Fibroblast of lung (primary cell): Measurements from ENCODE around the gene KRT71. TPM values are rescaled to one million over a fixed set of nuclear protein-coding genes. Genes with fewer than 3 reads are reported as not detected.

Experiments used
- DNase-seq, 2 donors: peaks; one replicate each; pipeline versions ENCODE4 v3.0.0 to v3.0.0-alpha.2; 2010; ENCODE audit warnings: low read depth in 2 of 2
- H2AFZ ChIP-seq: 2 replicates; pipeline ENCODE4 v1.5.1; 2012; ENCODE audit warnings: low read length, control low read depth, inconsistent platforms
- H3K27ac ChIP-seq: 2 replicates; pipeline ENCODE4 v1.5.1; 2011; ENCODE audit warnings: low read length, control low read depth; ENCODE audit not compliant: insufficient read depth
- H3K27me3 ChIP-seq: 2 replicates; pipeline ENCODE4 v1.5.1; 2011; ENCODE audit warnings: mild to moderate bottlenecking, low read length; ENCODE audit not compliant: control insufficient read depth, insufficient read depth
- H3K36me3 ChIP-seq: 2 replicates; pipeline ENCODE4 v1.5.1; 2011; ENCODE audit warnings: low read length; ENCODE audit not compliant: control insufficient read depth, insufficient read depth
- H3K4me1 ChIP-seq: 2 replicates; pipeline ENCODE4 v1.5.1; 2011; ENCODE audit warnings: low read length; ENCODE audit not compliant: control insufficient read depth, insufficient read depth; ENCODE audit errors: extremely low read depth
- H3K4me2 ChIP-seq: 2 replicates; pipeline ENCODE4 v1.5.1; 2011; ENCODE audit warnings: low read length, control low read depth; ENCODE audit not compliant: insufficient read depth; ENCODE audit errors: extremely low read depth
- H3K4me3 ChIP-seq, 4 experiments: fragments of 200-600 bp in 1 of 4; sonication (generic) in 1 of 4; replicated peaks in 1 of 4; 2 replicates each; pipeline ENCODE4 v1.5.1; 2011 to 2016; ENCODE audit warnings: low read length in 4 of 4, low read depth in 3 of 4, mild to moderate bottlenecking in 3 of 4, control low read depth in 2 of 4, inconsistent platforms in 1 of 4, mixed read lengths in 1 of 4; ENCODE audit not compliant: insufficient read depth in 1 of 4; ENCODE audit errors: control extremely low read depth in 1 of 4
- H3K79me2 ChIP-seq: 2 replicates; pipeline ENCODE4 v1.5.1; 2012; ENCODE audit warnings: mild to moderate bottlenecking, low read length, inconsistent platforms; ENCODE audit not compliant: control insufficient read depth, insufficient read depth
- H3K9ac ChIP-seq: 2 replicates; pipeline ENCODE4 v1.5.1; 2011; ENCODE audit warnings: mild to moderate bottlenecking, low read length, control low read depth; ENCODE audit not compliant: insufficient read depth
- H3K9me3 ChIP-seq: 2 replicates; pipeline ENCODE4 v1.5.1; 2012; ENCODE audit warnings: low read depth, low read length; ENCODE audit not compliant: control insufficient read depth, insufficient read depth
- H4K20me1 ChIP-seq: 2 replicates; pipeline ENCODE4 v1.5.1; 2011; ENCODE audit warnings: low read length; ENCODE audit not compliant: control insufficient read depth, insufficient read depth; ENCODE audit errors: extremely low read depth
- CTCF ChIP-seq, 2 donors: IDR thresholded peaks in 1 of 2; conservative IDR thresholded peaks in 1 of 2; 1 replicate in 1 of 2; 2 replicates in 1 of 2; pipeline ENCODE4 v1.5.1; 2011 to 2012; ENCODE audit warnings: low read length in 2 of 2, control low read depth in 1 of 2, inconsistent platforms in 1 of 2, low read depth in 1 of 2, mild to moderate bottlenecking in 1 of 2
- EZH2 ChIP-seq: IDR thresholded peaks from 2 replicates; pipeline ENCODE4 v1.5.1; 2012; ENCODE audit warnings: low read length, control low read depth, mild to moderate bottlenecking; ENCODE audit errors: missing control alignments
- polyA plus RNA-seq, 2 donors: library from polyadenylated mRNA; depleted of rRNA in 1 of 2; stranded (reverse) in 1 of 2; unstranded in 1 of 2; fragments of >200 nt; gene quantifications; 2 replicates each; pipeline ENCODE4 v1.2.1, GENCODE V29; 2011 to 2012; ENCODE audit warnings: missing spikeins in 1 of 2
- total RNA-seq: library from RNA; depleted of rRNA; stranded (reverse); fragments of >200 nt; gene quantifications from 2 replicates; pipeline ENCODE4 v1.2.1, GENCODE V29; 2014

The KRT71 gene
- total and polyA plus RNA-seq, 2 donors (not counting 1 experiment from before 2014, with no cell fraction given), result not detected

DNA sequence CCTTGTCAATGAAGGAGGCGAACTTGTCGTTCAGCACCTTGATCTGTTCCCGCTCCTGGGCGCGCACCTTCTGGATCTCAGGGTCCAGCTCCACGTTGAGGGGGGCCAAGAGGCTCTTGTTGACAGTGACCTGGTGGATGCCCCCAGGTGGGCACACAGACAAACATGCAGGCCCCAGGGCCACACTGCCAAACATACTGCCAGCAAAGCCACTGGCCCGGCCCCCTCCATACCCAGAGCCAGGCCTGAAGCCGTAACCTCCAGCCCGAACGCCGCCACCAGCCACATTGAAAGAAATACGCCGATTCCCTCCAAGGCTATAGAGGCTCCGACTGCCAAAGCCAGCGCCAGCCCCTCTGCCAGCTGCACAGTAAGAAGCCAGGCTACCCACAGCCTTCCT, 20.4 kb upstream of the KRT71 start:
- Histone ChIP-seq H2AFZ (no peak overlapping the region), H3K4me1 (no peaks in the 10 kb centered on the region), H3K4me3 (no peak overlapping the region), H3K79me2 (no peaks in the 10 kb centered on the region), H3K36me3 (no peaks in the 10 kb centered on the region), H3K27ac (no peak overlapping the region), H3K4me2 (no peak overlapping the region), H3K9ac (no peak overlapping the region), H4K20me1 (no peaks in the 10 kb centered on the region), H3K27me3 (no peaks in the 10 kb centered on the region), H3K9me3 (no peaks in the 10 kb centered on the region)
- no peak for DNase-seq
- no peak for TF ChIP-seq EZH2
- no peak for TF ChIP-seq CTCF (conservative IDR thresholded peaks at IDR 0.05 in 1 of 2, IDR thresholded peaks at IDR 0.05 in 1 of 2; ENCODE audit: low read depth in 1 of 2, low read length in 2 of 2)

GRCh38 chr12:52570511-52570910, 17.6 kb upstream of the KRT71 start:
- H3K79me2 ChIP-seq, result no peaks in the 10 kb centered on the region
- H3K4me1 ChIP-seq, result no peaks in the 10 kb centered on the region
- H3K4me2 ChIP-seq, result no peak overlapping the region
- no peak overlapping the region for H3K9ac ChIP-seq
- no peaks in the 10 kb centered on the region for H3K36me3 ChIP-seq
- no peak overlapping the region for H3K4me3 ChIP-seq
- no peaks in the 10 kb centered on the region for H3K27me3 ChIP-seq
- no peaks in the 10 kb centered on the region for H4K20me1 ChIP-seq
- TF ChIP-seq CTCF (conservative IDR thresholded peaks at IDR 0.05 in 1 of 2, IDR thresholded peaks at IDR 0.05 in 1 of 2; ENCODE audit: low read depth in 1 of 2, low read length in 2 of 2), result no peak
- no peak for TF ChIP-seq EZH2
- H3K27ac ChIP-seq, result no peak overlapping the region
- H3K9me3 ChIP-seq, result no peaks in the 10 kb centered on the region
- no peak for DNase-seq
- H2AFZ ChIP-seq, result no peak overlapping the region

- DNase-seq, result no peak
- no peak overlapping the region for H2AFZ ChIP-seq
- no peaks in the 10 kb centered on the region for H3K79me2 ChIP-seq
- H3K27ac ChIP-seq, result no peak overlapping the region
- no peak for TF ChIP-seq CTCF (conservative IDR thresholded peaks at IDR 0.05 in 1 of 2, IDR thresholded peaks at IDR 0.05 in 1 of 2; ENCODE audit: low read depth in 1 of 2, low read length in 2 of 2)
- TF ChIP-seq EZH2, result no peak
- no peak overlapping the region for H3K9ac ChIP-seq
- no peak overlapping the region for H3K4me2 ChIP-seq
- no peaks in the 10 kb centered on the region for H3K4me1 ChIP-seq
- no peaks in the 10 kb centered on the region for H3K9me3 ChIP-seq
- H3K4me3 ChIP-seq, result no peak overlapping the region
- no peaks in the 10 kb centered on the region for H4K20me1 ChIP-seq
- H3K27me3 ChIP-seq, result no peaks in the 10 kb centered on the region
- H3K36me3 ChIP-seq, result no peaks in the 10 kb centered on the region
These were observed 15.2 kb upstream of the KRT71 start for GRCh38 chr12:52568111-52568510.
